ENCODE measurements around the gene ZNF296.

ZNF296 gene

GRCh38 chr19:45113628-45114027, 37.4 kb upstream of the ZNF296 start:
- TF ChIP-seq, protein P1, sequence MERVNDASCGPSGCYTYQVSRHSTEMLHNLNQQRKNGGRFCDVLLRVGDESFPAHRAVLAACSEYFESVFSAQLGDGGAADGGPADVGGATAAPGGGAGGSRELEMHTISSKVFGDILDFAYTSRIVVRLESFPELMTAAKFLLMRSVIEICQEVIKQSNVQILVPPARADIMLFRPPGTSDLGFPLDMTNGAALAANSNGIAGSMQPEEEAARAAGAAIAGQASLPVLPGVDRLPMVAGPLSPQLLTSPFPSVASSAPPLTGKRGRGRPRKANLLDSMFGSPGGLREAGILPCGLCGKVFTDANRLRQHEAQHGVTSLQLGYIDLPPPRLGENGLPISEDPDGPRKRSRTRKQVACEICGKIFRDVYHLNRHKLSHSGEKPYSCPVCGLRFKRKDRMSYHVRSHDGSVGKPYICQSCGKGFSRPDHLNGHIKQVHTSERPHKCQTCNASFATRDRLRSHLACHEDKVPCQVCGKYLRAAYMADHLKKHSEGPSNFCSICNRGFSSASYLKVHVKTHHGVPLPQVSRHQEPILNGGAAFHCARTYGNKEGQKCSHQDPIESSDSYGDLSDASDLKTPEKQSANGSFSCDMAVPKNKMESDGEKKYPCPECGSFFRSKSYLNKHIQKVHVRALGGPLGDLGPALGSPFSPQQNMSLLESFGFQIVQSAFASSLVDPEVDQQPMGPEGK (CRISPR knock-in tag; IDR thresholded peaks at IDR 0.05; ENCODE audit: borderline replicate concordance) = no peak
- TF ChIP-seq, protein P2, sequence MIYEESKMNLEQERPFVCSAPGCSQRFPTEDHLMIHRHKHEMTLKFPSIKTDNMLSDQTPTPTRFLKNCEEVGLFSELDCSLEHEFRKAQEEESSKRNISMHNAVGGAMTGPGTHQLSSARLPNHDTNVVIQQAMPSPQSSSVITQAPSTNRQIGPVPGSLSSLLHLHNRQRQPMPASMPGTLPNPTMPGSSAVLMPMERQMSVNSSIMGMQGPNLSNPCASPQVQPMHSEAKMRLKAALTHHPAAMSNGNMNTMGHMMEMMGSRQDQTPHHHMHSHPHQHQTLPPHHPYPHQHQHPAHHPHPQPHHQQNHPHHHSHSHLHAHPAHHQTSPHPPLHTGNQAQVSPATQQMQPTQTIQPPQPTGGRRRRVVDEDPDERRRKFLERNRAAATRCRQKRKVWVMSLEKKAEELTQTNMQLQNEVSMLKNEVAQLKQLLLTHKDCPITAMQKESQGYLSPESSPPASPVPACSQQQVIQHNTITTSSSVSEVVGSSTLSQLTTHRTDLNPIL (CRISPR knock-in tag; IDR thresholded peaks at IDR 0.05; ENCODE audit: low read depth) = no peak
- TF ChIP-seq ISL1 (CRISPR knock-in tag; IDR thresholded peaks at IDR 0.05) (no peak), ZNF565 (CRISPR knock-in tag; conservative IDR thresholded peaks at IDR 0.05; ENCODE audit: low read depth) (no peak), CSDC2 (CRISPR knock-in tag; IDR thresholded peaks at IDR 0.05) (no peak), PPARA (CRISPR knock-in tag; IDR thresholded peaks at IDR 0.05; ENCODE audit: borderline replicate concordance) (no peak), ESRRG (CRISPR knock-in tag; IDR thresholded peaks at IDR 0.05) (no peak), POU6F1 (CRISPR knock-in tag; IDR thresholded peaks at IDR 0.05; ENCODE audit: borderline replicate concordance, low read depth) (no peak), TOX (CRISPR knock-in tag; IDR thresholded peaks at IDR 0.05; ENCODE audit: borderline replicate concordance) (no peak), ZNF70 (CRISPR knock-in tag; IDR thresholded peaks at IDR 0.05) (no peak), ARNTL (CRISPR knock-in tag; IDR thresholded peaks at IDR 0.05; ENCODE audit: borderline replicate concordance, low read depth) (no peak), SNAI2 (CRISPR knock-in tag; IDR thresholded peaks at IDR 0.05) (no peak), BACH2 (CRISPR knock-in tag; IDR thresholded peaks at IDR 0.05; ENCODE audit: borderline replicate concordance) (no peak), ZFP3 (CRISPR knock-in tag; IDR thresholded peaks at IDR 0.05) (no peak), OSR1 (CRISPR knock-in tag; IDR thresholded peaks at IDR 0.05) (no peak), GLIS3 (CRISPR knock-in tag; IDR thresholded peaks at IDR 0.05) (no peak)
- TF ChIP-seq, protein P3, sequence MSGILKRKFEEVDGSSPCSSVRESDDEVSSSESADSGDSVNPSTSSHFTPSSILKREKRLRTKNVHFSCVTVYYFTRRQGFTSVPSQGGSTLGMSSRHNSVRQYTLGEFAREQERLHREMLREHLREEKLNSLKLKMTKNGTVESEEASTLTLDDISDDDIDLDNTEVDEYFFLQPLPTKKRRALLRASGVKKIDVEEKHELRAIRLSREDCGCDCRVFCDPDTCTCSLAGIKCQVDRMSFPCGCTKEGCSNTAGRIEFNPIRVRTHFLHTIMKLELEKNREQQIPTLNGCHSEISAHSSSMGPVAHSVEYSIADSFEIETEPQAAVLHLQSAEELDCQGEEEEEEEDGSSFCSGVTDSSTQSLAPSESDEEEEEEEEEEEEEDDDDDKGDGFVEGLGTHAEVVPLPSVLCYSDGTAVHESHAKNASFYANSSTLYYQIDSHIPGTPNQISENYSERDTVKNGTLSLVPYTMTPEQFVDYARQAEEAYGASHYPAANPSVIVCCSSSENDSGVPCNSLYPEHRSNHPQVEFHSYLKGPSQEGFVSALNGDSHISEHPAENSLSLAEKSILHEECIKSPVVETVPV (CRISPR knock-in tag; IDR thresholded peaks at IDR 0.05) = no peak
- no peak for ATAC-seq

DNA sequence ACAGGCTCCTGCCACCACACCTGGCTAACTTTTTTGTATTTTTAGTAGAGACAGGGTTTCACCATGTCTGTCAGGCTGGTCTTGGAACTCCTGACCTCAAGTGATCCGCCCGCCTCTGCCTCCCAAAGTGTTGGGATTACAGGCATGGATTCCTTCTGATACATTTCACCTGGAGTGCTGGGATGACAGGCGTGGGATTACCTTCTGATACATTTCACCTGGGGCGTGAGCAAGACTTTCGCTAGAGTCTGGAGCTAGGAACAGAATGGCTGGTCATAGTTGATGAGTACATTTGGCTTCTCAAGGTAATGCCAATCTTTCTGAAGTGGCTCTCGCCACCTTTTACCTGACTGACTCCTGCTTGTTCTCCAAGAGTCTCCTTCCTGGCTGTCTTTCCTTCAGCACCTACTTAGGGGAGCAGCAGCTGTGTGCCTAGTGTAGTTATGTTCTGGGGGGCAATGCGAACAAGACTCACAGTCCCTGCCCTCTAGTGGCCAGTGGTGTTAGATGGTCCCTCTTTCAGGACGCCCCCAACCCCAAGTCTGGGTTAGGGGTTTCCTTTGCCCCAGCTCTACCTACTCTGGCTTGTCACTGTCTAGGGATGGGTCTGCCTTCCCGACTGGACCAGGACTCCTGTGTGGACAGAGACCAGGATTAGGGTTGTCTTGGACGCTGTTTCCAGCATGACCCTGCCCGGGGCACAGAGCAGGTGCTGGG, 36.0 kb upstream of the ZNF296 start:
- TF ChIP-seq TOX (CRISPR knock-in tag; IDR thresholded peaks at IDR 0.05; ENCODE audit: borderline replicate concordance) = no peak
- TF ChIP-seq ZNF565 (CRISPR knock-in tag; conservative IDR thresholded peaks at IDR 0.05; ENCODE audit: low read depth) = no peak
- no peak for TF ChIP-seq SNAI2 (CRISPR knock-in tag; IDR thresholded peaks at IDR 0.05)
- TF ChIP-seq ZC3H10 (CRISPR knock-in tag; IDR thresholded peaks at IDR 0.05) = no peak
- no peak for TF ChIP-seq CSDC2 (CRISPR knock-in tag; IDR thresholded peaks at IDR 0.05)
- no peak for TF ChIP-seq TCF4 (CRISPR knock-in tag; IDR thresholded peaks at IDR 0.05; ENCODE audit: borderline replicate concordance)
- TF ChIP-seq, protein P3 (CRISPR knock-in tag; IDR thresholded peaks at IDR 0.05) = no peak
- no peak for TF ChIP-seq ARNTL (CRISPR knock-in tag; IDR thresholded peaks at IDR 0.05; ENCODE audit: borderline replicate concordance, low read depth)
- no peak for TF ChIP-seq RARB (CRISPR knock-in tag; IDR thresholded peaks at IDR 0.05)
- TF ChIP-seq GLIS3 (CRISPR knock-in tag; IDR thresholded peaks at IDR 0.05) = no peak
- no peak for TF ChIP-seq POU6F1 (CRISPR knock-in tag; IDR thresholded peaks at IDR 0.05; ENCODE audit: borderline replicate concordance, low read depth)
- TF ChIP-seq ZNF70 (CRISPR knock-in tag; IDR thresholded peaks at IDR 0.05) = no peak
- no peak for TF ChIP-seq OSR1 (CRISPR knock-in tag; IDR thresholded peaks at IDR 0.05)
- TF ChIP-seq, protein P4, sequence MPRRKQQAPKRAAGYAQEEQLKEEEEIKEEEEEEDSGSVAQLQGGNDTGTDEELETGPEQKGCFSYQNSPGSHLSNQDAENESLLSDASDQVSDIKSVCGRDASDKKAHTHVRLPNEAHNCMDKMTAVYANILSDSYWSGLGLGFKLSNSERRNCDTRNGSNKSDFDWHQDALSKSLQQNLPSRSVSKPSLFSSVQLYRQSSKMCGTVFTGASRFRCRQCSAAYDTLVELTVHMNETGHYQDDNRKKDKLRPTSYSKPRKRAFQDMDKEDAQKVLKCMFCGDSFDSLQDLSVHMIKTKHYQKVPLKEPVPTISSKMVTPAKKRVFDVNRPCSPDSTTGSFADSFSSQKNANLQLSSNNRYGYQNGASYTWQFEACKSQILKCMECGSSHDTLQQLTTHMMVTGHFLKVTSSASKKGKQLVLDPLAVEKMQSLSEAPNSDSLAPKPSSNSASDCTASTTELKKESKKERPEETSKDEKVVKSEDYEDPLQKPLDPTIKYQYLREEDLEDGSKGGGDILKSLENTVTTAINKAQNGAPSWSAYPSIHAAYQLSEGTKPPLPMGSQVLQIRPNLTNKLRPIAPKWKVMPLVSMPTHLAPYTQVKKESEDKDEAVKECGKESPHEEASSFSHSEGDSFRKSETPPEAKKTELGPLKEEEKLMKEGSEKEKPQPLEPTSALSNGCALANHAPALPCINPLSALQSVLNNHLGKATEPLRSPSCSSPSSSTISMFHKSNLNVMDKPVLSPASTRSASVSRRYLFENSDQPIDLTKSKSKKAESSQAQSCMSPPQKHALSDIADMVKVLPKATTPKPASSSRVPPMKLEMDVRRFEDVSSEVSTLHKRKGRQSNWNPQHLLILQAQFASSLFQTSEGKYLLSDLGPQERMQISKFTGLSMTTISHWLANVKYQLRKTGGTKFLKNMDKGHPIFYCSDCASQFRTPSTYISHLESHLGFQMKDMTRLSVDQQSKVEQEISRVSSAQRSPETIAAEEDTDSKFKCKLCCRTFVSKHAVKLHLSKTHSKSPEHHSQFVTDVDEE (CRISPR knock-in tag; IDR thresholded peaks at IDR 0.05) = no peak
- TF ChIP-seq, protein P2 (CRISPR knock-in tag; IDR thresholded peaks at IDR 0.05; ENCODE audit: low read depth) = no peak
- ATAC-seq = no peak

Measured in SK-N-SH treated with all-trans-retinoic acid at 6 μM for 48 hours (cell line).